Activated effector memory CD4-positive, alpha-beta T cell treated with Interleukin-2 at 50 U/mL for 16 hours (primary cell): ENCODE results near the gene SYTL5.

Experiments used
- DNase-seq: peaks from one replicate; pipeline ENCODE4 v3.0.0-alpha.2; 2020

Gene SYTL5

DNA sequence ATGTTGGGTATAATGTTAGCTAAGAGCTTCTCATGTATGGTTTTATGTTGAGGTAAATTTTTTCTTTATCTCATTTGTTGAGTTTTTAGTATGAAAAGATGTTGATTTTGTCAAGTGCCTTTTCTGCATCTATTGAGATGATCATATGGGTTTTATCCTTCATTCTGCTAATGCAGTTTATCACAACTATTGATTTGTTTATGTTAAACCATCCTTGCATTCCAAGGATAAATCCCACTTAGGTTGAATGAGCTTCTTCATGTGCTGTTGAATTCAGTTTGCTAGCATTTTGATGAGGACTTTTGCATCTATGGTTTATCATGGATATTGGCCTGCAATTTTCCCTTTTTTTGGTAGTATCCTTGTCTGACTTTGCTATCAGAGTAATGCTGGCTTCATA is 93.3 kb downstream of the SYTL5 start:
- DNase-seq, result no peak

DNA sequence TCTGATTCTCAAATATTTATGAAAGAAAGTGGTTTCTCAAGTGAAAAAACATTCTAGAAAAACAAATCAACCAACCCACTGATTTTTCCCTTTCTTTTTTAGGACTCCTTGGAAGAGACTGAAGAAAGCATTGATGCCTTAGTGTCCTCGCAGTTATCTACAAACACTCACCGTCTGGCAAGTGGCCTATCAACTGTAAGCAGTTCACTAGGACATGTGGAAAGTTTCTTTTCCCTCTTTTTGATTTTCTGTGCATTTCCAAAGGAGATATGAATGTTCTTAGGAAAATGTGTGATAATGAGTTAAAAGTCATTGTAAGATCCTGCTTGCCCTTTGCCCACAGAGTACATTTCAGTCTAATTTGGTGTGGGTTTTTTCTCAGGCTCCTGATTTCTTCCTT is 95.9 kb downstream of the SYTL5 start:
- no peak for DNase-seq

DNA sequence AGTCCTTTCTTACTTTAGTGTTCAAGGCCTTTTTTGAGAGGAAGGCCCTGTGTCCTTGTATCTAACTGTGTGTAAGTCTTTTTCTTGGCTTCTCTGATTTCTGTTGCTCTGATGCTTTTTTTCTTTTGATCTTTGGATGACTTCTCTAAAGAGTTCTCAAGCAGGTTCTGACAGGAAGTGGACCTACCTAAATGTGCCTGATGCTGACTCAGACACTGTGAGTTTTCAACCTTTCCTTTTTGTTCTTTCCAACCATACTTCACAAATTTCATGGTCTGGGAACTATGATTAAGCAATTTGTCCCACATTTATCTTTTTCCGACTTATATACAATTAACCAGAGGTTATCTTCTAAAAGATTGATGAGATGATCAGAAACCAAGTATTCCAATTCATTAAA is 96.5 kb downstream of the SYTL5 start:
- no peak for DNase-seq

DNA sequence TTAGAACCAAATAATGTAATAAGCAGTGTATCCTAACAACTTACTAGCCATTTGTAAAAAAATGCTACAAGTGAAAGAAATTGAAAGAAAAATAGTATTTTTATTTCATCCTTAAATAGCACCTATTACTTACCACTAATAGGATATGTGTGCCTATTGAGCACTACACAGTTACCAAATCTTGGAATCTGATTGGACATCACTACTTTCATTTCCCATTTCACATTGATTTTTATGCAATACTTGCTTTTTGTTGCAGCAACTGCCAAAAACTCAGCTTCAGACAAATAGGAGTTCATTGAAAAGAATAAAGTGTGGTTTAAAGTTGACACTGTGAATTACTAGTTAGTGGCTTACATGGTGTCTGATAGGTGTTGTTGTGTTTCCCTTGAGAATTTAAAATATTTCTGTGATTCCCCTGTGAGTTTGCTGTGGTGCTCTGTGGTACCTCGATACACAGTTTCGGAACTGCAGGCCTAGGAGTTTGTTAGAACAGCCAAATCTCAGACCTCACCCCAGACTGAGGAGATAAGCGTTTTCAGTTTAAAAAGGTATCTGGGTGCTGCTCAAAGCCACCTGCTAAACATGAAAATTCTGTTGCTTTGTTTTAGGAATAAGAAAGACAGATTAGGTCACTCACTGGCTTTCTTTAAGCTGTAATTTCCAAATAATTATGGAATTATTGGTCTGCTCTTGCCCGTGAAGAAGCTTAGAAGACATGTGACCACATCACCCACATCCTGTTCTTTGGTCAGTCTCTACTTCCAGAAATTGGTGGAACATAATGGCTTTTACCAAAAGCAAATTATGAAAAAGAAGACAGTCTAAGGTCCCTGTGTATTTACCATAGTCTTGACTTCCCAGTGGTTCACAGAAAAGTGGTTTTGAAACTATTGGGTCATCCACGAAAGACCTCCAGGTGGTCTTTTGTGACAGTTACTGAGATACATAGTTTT is 97.8 kb downstream of the SYTL5 start:
- no peak for DNase-seq

DNA sequence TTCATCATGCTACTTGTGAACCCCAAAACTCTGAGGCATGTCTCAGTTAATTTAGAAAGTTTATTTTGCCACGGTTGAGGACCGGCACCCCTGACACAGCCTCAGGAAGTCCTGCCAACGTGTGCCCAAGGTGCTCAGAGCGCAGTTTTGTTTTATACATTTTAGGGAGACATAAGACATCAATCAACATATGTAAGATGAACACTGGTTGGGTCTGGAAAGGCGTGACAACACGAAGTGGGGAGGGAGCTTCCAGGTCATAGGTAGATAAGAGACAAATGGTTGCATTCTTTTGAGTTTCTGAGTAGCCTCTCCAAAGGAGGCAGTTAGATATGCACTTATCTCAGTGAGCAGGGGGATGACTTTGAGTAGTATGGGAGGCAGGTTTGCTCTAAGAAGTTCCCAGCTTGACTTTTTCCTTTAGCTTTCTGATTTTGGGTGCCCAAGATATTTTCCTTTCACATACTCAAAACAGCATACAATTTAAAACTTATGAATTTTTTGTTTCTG is 98.9 kb downstream of the SYTL5 start:
- no peak for DNase-seq

DNA sequence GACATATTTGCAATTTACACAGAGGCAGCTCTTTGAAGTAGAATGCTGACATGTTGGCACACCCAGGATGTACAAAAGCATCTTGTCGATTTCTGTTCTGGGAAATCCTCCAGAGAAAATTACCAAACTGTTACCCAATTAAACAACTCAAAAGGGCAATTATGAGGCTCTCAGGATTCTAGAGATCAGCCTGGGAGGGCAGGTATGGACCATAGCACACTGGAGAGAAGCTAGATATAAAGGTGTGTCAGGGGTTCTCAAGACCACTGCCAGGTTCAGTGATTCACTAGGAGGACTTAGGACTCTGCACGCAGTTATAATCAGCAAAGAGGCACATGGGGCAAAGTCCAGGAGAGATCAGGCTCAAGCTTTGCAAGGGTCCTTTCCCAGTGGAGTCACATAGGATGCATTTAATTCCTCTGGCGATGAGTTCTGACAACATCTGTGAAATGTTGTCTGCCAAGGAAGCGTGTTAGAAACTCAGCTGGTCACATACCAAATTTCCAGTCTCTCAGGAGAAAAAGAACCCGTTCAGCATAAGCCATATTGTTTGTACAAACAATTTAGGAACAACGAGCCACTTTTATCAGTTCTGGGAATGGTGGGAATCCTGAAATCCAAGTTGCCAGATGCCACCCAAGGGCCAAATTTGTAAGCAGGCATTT is 100.8 kb downstream of the SYTL5 start:
- no peak for DNase-seq

DNA sequence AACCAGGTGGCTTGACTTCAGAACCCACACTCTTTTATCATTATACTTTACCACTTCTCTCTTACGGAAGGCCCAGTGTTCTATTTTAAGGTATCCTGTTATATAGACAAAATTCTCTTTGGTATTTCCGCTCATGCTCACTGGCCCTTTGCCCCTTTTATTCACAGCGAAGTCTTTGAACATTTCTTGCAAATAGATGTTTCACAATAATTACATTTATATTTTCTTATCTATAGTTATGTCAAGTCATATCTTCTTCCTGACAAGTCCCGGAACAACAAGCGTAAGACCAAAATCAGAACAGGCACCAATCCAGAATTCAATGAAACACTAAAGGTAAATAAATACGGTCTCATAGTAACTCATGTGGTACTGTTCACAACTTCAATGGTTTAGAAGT is 102.0 kb downstream of the SYTL5 start:
- DNase-seq, result no peak

DNA sequence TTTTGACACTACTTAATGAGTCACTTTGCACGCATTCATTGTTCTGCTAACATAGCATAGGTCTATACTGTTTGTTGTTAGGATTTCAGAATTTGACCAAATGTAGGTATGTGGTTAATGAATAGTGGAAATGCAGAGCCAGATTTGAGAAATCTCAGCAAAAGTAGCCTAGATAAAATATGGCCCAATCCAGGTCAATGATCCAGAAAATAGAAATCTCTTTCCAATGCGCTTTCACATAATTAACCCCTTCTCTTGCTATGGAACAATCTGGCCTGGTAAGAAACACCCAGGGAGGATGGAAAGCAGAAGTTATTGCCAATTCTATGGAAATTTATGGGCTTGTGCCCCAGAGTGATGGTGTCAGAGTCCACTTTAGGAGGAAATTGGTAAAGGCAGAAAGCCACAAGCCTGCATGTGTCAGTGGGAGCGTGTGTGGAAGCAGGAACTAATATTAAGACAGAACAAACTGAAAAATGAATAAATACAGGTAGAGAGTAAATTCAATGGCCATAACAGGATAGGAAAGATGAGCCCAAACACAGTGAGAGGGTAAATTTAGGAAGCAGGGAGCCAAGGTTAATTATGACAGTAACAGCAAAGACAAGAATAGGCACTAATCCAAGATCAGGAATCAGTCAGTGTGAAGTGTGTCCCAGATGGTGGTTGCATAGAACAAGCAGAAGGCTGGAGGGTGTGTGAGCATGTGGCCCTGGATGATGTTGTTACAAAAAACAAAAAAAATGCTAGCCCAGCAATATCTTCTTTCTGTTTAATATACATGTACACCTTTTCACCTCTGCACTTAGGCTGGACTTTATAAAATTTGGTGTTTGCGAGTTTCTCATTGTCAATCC is 102.9 kb downstream of the SYTL5 start:
- no peak for DNase-seq

DNA sequence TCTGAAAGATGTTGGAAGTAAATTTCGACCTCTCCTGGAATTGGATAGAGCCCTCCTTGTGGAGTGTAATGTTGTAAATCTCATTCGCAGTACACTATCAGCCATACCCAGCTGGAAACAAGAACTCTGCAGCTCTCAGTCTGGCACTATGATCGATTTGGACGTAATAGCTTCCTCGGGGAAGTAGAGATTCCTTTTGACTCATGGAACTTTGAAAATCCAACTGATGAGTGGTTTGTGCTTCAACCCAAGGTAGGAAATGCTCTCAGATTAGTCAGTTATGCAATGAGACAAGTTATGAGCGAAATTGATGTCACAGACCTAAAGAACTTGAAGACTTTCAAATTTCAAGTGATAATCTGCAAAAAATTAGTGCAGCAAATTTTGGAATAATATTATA is 103.9 kb downstream of the SYTL5 start:
- no peak for DNase-seq

DNA sequence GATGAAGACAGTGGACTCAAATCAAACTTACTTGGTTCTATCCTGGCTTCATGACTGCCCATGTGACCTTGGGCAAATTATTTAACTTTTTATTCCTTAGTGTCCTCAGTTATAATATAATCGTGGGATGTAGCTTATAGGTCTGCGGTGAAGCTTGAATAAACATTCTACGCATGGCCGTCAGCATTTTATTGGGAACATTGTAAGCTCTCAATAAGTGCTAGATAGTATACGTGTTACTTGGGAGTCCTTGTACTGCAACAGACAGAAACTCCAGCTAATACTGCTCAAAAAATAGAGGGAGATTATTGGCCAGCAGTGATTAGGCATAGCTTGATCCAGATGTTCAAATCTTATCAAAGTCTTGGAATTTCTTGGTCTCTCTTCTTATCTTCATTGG is 104.8 kb downstream of the SYTL5 start:
- DNase-seq, result no peak

DNA sequence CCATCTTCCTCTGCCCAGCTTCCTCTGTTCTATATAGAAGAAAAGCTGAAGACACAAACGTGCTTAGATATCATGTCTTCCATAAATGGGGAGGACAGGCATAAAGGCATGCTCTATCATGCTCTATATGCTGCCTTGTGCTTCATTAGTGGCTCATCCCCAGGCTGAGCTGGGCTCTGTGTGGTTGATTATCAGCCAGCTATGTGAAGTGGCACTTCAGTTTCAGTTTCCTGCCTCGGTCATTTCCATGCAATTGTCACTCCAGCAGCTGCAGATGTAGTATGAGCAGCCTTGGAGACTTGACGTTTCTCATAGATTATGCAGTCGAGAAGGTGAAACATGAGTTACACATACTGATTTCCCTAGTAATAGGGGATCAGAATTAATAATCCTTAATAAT is 106.2 kb downstream of the SYTL5 start:
- no peak for DNase-seq

DNA sequence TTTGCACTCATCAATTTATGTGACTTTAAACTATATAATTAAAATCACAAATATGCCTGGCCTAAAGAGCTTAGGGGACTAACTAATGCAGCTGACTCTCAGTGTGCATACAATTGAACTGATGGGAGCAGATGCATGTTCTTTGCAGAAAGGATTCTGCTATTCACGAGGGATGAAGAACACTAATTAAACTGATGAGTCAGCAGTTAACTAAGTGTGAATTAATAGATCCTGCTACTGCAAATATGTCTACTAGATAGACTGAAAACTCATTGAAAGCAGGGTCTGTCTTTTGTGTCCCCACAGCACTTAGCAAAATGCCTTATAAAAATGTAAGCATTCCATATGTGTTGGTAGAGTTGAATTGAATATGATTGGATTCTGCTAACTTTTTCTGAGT is 110.4 kb downstream of the SYTL5 start:
- DNase-seq, result no peak

DNA sequence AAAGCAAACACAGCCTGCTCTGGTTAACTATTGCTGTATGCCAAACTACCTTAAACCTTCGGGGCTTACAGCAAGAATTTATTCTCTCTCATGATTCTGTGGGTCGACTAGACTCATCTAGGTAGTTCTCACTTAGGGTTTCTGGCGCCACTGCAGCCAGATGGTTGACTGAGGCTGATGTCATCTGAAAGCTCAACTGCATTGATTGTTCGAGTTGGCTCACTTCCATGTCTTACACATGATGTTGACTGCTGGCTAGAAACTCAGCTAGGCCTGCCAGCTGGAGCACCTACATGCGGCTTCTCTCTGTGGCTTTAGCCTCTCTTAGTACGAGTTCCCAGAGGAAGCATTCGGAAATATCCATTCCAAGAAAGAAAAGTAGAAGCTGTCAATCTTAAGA is 111.1 kb downstream of the SYTL5 start:
- no peak for DNase-seq

DNA sequence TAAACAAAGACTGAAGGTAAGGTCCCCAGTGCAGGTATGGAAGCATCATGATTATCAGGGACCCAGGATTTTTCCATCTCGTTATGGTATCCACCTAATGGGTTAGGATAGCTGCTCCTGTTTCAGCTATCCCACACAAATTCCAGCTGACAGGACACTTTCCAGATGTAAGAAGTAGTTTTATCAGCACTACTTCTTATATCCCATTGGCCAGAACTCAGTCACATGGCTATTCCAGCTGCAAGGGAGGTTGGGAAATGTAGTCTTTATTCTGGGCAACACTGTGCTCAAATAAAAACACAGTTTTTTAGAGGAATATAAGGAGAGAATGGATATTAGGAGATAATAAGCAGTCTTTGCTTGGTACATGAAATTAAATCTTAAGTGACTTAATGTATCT is 117.6 kb downstream of the SYTL5 start:
- no peak for DNase-seq

DNA sequence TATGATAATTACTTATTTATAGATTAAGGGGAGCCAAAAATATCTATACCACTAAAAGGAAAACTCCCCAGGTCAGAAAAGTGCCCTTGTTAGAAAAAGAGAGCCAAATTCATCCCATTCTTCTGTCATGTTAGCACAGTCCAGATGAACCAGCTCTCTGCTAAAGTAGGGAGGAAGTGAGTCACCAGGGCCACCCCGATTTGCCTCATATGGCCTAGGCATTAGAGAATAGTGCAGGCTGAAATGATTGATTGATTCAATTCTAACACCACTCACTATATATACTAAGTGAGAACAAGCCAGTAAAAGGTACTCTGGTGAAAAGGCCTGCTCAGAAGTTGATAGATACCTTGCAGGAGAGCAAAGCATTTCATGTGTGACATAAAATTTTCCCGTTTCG is 119.8 kb downstream of the SYTL5 start:
- no peak for DNase-seq

DNA sequence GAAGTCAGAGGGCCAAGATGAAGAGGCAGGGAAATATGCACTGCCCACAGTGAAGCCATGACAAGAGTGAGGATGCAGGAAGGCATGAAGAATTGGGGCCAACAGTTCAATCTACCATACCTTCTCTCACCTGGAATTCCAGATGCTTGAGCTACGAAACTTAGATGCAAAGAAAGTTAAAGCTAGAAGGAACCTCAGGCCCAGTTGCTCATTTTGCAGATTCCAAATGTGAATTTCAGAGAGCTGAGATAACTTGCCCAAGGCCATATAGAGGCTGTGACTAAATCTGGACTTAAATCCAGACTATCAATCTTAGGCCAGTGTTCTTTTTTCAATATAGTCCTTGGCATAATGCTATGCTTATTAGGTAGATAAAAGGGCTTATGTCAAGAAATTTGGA is 121.6 kb downstream of the SYTL5 start:
- no peak for DNase-seq

DNA sequence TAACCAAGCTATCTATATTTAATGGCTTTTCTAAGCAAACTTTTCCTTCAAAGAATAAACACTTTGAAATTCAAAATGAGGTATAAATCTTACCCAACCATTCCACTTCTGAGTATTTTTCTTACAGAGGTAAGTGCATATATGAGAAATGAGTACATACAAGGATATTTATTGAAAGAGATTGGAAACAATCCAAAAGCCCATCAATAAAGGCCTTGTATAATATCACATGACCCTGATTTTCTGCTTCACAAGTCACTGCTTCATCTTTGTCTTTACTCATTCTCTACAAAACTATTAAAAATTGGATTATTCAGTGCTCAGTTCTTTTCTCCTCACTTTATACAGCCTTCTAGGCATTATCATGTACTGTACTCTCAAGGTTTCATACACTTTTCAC is 123.0 kb downstream of the SYTL5 start:
- DNase-seq, result no peak

DNA sequence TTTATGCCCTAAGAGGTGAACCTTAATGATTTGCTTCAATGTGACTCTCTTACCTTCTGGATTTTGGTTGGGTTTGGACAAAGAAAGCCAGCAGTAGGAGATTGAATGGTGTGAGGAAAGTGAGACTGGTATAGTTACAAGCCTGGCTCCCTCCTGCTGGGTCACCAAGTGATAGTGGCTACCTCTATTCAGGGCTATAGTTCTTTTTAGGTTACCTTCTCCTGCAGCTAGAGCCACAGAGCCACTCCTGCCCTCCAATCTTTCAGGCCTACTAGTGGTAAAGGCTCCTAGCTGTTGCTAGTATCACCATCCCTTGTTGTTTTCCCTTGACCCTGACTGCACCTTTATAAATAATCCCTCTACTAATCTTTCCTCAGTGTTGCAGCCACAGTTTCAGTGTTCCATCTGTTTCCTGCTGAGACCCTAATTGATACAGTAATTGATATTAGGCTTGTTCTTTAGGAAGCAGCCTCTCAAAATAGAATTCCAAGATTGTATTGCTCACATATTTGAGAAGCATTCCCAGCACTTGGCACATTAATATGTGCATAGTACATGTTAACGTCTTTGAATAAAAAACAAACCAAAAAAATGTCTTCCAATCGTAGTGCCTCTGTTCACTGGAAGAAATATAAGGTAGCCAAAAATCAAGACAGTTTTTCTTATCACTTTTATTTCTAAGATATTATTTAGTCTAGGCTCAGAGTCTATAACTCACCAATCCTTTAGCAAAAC is 132.0 kb downstream of the SYTL5 start:
- DNase-seq, result no peak

DNA sequence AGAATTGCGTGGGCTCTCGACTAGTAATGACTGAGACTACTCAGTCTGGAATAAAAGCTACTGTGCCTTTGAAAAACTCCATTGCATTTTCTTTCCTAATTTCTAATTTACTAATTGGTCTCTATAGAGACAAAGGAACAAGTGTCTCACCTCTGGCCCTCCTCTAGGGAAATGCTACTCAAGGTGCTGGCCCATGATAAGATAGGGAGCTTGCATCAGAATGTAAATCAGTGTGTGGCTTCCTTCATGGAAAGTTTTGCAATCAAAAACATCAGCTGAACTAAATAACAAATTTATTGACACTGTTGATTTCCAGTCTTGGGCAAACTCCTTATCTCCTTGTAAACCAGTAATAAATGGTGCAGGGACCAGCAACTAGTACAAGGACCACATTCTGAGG is 132.5 kb downstream of the SYTL5 start:
- no peak for DNase-seq

DNA sequence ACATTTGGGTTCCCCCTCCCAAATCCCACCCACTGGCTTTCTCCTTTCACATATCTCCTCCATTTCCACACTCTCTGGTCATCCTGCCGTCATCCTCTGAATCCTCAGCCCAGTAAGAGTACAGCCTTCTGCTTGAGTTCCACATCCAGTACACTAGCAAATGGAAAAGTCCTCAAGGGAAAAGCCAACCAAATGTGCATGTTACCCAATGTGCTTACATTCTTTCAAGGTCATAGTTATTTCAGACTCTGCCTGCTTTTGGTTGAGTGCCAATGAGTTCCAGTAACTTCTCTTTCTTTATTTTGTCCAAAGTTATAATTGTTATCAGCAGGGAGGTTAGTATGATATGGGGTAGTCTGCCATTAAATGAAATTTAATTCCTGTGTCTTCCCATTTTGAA is 136.3 kb downstream of the SYTL5 start:
- DNase-seq, result no peak

DNA sequence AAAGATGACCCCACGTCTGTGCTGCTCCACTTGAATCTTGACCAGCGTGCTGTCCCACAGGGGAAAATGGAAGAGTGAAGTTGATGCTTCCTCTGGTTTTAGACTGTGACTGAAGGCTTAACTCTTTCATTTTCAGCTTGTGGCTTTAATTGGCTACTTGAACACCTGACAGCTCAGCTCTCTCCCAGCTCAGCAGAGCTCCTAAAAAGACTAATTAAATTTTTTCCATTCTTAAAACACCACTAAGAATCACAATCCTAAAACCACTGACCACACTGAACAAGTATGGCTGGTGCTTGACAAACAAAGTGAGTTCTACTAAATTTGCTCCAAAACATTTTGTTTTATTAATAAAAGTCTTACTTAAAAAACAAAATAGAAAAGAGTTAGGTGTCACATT is 142.7 kb downstream of the SYTL5 start:
- DNase-seq, result no peak

DNA sequence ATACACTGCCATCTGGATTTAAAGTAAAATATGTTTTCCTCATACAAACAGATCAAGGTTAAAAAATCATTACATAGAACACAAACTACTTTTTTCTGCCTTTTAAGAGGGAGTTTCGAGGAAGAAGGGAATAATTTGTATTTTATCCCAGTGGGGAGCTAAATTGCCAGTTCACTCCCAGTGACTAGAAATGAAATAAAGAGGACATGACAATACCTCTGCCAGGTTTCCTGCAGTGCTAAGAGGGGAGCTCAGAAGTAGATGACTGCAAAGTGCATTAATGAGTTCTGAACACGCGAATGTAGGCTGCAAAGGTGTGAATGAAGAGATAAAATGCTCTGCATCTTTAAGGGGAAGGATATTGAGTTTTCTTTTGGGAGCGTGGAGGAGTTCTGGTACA is 144.6 kb downstream of the SYTL5 start:
- DNase-seq, result no peak

DNA sequence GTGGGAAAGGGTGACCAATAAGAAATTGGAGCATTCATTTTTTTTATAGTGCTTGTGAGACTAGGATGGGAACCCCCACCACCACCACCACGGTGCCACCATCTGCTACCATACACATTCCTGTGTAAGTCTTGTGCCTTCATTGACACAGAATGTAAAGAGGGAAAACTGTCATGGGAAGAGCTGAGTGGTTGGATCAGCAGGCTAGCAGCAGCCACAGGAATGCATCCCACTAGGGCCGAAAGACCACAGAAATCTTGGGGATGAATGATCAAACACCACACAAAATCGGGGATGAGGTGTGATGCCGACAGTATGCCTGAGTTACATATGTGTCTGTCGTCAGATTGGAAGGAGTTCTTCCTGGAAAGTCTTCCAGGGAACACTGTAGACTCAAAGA is 145.1 kb downstream of the SYTL5 start:
- no peak for DNase-seq
